ENCODE measurements around the gene AKAP9. TPM values are rescaled to one million over a fixed set of nuclear protein-coding genes. Genes with fewer than 3 reads are reported as not detected.
"Not testable (repeated sequence)": the region's sequence is repeated elsewhere in the genome, so short reads cannot be mapped to it uniquely, and the experiment has no call there.

Gene AKAP9
- total RNA-seq, 4 donors from 2014 or later = 49.7 to 82.6 (median 55.8) TPM

DNA sequence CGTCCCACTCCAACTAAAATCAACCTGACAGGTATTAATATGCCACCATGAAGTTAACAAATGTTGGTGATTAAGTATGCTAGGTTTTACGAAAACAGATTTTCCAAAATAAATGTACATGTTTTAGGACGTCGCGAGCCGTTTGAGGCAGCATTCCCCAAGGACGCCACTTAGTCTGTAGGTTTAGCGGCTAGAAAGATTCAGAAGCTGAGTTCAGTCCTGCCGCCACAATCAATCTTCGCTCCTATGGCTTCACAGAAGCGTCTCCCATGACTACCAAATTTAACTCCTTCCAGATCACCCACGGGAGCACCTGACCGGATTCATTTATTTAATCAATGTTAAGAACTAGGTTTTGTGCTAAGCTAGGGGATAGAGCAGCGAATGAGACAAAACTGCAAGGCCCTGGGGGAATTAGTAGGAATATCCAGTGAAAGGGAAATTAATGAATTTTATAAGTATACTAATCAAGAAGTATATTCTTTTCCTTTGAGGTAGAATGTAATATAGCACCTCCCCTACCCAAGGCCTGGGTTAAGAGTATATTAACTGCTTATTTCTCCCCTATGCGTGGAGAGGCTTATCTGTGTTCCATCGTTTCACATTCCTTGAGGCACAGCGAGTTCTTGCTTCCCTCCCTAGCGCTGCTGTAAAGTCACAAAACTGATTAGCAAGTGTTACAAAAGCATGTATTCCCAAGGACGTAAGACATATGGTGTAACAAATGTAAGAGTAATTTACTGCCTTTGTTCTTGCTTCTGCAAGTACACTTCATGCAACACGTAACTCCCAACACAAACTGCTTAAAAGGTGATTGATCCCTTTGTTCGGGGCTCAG is 194.6 kb downstream of the AKAP9 start:
- peaks cover 0 to 11% (median 0%) of the 10 kb centered on the region in 3 donors for H3K36me3 ChIP-seq
- H3K27me3 ChIP-seq = no peaks in the 10 kb centered on the region
- TF ChIP-seq, protein P1, sequence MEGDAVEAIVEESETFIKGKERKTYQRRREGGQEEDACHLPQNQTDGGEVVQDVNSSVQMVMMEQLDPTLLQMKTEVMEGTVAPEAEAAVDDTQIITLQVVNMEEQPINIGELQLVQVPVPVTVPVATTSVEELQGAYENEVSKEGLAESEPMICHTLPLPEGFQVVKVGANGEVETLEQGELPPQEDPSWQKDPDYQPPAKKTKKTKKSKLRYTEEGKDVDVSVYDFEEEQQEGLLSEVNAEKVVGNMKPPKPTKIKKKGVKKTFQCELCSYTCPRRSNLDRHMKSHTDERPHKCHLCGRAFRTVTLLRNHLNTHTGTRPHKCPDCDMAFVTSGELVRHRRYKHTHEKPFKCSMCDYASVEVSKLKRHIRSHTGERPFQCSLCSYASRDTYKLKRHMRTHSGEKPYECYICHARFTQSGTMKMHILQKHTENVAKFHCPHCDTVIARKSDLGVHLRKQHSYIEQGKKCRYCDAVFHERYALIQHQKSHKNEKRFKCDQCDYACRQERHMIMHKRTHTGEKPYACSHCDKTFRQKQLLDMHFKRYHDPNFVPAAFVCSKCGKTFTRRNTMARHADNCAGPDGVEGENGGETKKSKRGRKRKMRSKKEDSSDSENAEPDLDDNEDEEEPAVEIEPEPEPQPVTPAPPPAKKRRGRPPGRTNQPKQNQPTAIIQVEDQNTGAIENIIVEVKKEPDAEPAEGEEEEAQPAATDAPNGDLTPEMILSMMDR (IDR thresholded peaks at IDR 0.05) = no peak
- TF ChIP-seq POLR2A (IDR thresholded peaks at IDR 0.05) = no peak
- DNase-seq = no peak
- peaks cover 0 to 36% (median 8%) of the 10 kb centered on the region in 3 donors for H3K4me1 ChIP-seq
- intact Hi-C loops (cut with DNase I) = loop anchor here (10.0 kb wide), 1 partner anchor 110 kb away; the partner anchor contains the start of genes ANKIB1 and KRIT1
- peak overlapping the region; percentile 88 to 95 (median 94) for H3K4me3 ChIP-seq
- H3K27ac ChIP-seq = peak overlapping the region; percentile 95 to 98 (median 97)
- 23 to 24% methylated on average over 19 to 21 of the region's 21 CpGs for WGBS, 2 donors
- no peaks in the 10 kb centered on the region for H3K9me3 ChIP-seq

DNA sequence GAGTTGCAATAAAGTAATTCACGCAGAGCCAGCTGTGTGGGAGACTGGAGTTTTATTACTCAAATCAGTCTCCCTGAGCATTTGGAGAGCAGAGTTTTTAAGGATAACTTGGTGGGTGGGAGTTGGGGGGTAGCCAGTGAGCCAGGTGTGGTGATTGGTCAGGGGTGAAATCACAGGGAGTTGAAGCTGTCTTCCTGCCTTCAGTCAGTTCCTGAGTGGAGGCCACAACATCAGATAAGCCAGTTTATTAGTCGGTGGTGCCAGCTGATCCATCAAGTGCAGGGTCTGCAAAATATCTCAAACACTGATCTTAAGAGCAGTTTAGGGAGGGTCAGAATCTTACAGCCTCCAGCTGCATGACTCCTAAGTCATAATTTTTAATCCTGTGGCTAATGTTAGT is 196.9 kb downstream of the AKAP9 start:
- peaks cover 0 to 19% (median 1%) of the 10 kb centered on the region in 3 donors for H3K4me1 ChIP-seq
- H3K9me3 ChIP-seq = no peaks in the 10 kb centered on the region
- TF ChIP-seq, protein P1 (IDR thresholded peaks at IDR 0.05) = no peak
- no peak for TF ChIP-seq POLR2A (IDR thresholded peaks at IDR 0.05)
- H3K27me3 ChIP-seq = no peaks in the 10 kb centered on the region
- no peak overlapping the region for H3K4me3 ChIP-seq
- H3K36me3 ChIP-seq = no peaks in the 10 kb centered on the region
- intact Hi-C loops (cut with DNase I) = loop anchor here (10.0 kb wide), 1 partner anchor 107 kb away; the partner anchor contains the start of genes ANKIB1 and KRIT1
- no peak overlapping the region for H3K27ac ChIP-seq
- DNase-seq = no peak
- WGBS, 2 donors = 60 to 64% methylated on average over 2 of the region's 2 CpGs

DNA sequence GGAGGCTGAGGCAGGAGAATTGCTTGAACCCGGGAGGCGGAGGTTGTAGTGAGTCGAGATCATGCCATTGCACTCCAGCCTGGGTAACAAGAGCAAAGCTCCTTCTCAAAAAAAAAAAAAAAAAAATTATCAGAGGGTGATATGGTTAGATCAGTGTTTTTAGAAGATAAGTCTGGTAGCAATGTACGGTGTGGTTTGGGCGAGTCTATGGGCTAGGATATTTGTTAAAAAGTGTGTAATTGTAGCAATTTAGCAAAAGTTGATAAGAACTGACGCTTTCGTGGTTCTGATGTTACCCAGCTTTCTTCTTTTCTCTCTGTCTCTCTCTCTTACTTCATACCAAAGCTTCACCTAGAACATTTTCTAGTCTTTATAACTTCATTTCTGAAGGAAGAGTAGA is 200.5 kb downstream of the AKAP9 start:
- 95 to 98% methylated on average over 6 to 7 of the region's 7 CpGs for whole genome bisulfite sequencing, 2 donors
- H3K4me3 ChIP-seq = no peak overlapping the region
- DNase-seq = no peak
- no peaks in the 10 kb centered on the region for H3K9me3 ChIP-seq
- no peak overlapping the region for H3K27ac ChIP-seq
- H3K36me3 ChIP-seq = no peaks in the 10 kb centered on the region
- no peaks in the 10 kb centered on the region for H3K27me3 ChIP-seq
- intact Hi-C loops (cut with DNase I) = no loop called here
- TF ChIP-seq POLR2A (IDR thresholded peaks at IDR 0.05) = no peak
- TF ChIP-seq, protein P1 (IDR thresholded peaks at IDR 0.05) = no peak
- H3K4me1 ChIP-seq = no peaks in the 10 kb centered on the region

GRCh38 chr7:92142791-92143190 is 202.1 kb downstream of the AKAP9 start:
- H3K36me3 ChIP-seq; H3K4me3 ChIP-seq; intact Hi-C loops (cut with DNase I); H3K4me1 ChIP-seq; H3K27me3 ChIP-seq; DNase-seq; H3K9me3 ChIP-seq; H3K27ac ChIP-seq: not testable (repeated sequence)
- 90 to 91% methylated on average over 7 to 9 of the region's 9 CpGs for WGBS, 2 donors

DNA sequence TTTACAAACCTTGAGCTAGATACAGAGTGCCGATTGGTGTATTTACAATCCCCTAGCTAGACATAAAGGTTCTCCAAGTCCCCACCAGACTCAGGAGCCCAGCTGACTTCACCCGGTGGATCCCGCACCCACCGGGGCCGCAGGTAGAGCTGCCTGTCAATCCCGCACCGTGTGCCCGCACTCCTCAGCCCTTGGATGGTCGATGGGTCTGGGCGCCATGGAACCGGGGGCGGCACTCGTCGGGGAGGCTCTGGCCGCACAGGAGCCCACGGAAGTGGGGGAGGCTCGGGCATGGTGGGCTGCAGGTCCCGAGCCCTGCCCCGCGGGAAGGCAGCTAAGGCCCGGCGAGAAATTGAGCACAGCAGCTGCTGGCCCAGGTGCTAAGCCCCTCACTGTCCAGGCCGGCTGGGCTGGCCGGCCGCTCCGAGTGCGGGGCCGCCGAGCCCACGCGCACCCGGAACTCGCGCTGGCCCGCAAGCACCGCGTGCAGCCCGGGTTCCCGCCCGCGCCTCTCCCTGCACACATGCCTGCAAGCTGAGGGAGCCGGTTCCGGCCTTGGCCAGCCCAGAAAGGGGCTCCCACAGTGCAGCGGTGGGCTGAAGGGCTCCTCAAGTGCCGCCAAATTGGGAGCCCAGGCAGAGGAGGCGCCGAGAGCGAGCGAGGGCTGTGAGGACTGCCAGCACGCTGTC is 202.7 kb downstream of the AKAP9 start:
- H3K4me3 ChIP-seq, DNase-seq: not testable (repeated sequence)
- 94% methylated on average over 6 of the region's 50 CpGs; no CpG with 5 or more reads in 1 of the 2 donors for WGBS, 2 donors

DNA sequence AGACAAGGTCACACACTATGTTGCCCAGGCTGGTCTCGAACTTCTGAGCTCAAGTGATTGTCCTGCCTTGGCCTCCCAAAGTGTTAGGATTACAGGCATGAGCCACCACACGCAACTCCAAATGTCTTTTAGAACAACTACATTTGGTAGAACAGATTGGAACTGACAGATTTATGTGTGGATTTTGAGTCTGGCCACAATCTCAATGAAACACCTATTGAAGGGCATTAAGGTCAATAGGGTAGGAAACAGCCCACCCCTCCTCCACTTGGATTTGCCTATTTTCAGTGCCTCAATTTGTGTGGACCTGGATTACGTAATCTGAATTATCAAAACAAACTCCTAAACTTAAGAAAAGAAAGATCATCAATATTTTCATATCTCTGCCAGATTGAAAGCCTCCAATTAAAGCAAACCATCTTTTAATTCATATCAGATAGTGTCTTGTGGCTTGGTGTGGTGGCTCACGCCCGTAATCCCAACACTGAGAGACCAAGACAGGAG is 209.1 kb downstream of the AKAP9 start:
- Histone ChIP-seq H3K4me1 (no peaks in the 10 kb centered on the region), H3K36me3 (no peaks in the 10 kb centered on the region), H3K27me3 (no peaks in the 10 kb centered on the region), H3K27ac (no peak overlapping the region), H3K4me3 (no peak overlapping the region), H3K9me3 (no peaks in the 10 kb centered on the region)
- no peak for DNase-seq
- no peak for TF ChIP-seq POLR2A (IDR thresholded peaks at IDR 0.05)
- TF ChIP-seq, protein P1 (IDR thresholded peaks at IDR 0.05) = no peak
- intact Hi-C loops (cut with DNase I) = no loop called here
- WGBS, 2 donors = 90 to 96% methylated on average over 5 of the region's 5 CpGs

More for the DNA sequence above, 202.7 kb downstream of the AKAP9 start:
- H3K27me3 ChIP-seq; H3K4me1 ChIP-seq; H3K27ac ChIP-seq; H3K9me3 ChIP-seq; H3K36me3 ChIP-seq; intact Hi-C loops (cut with DNase I): not testable (repeated sequence)

Measured in esophagus squamous epithelium (tissue), 5 donors.